ENCODE data around the gene TLR6. TPM values are rescaled to one million over a fixed set of nuclear protein-coding genes. Genes with fewer than 3 reads are reported as not detected.

The TLR6 gene
- total RNA-seq, 1 experiment from 2014 or later, result 0.68 TPM

DNA sequence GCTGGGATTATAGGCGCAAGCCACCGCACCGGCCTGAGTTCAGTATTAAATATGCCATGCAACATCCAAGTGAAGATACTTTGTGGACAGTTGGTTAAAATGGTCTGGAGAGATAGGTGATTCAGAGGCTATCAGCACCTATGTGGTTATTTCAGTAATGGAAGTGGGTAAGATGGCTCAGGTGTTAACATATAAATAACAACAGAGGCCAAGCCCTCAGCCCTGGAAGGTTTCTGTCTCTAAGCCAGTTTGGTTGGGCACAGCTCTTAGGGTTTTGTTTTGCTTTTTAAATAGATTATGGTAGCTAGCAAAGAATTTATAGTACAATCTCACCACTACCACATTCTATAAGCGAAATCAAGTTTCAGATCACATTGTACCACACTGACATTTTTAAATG is 27.6 kb upstream of the TLR6 start:
- peaks cover 8% of the 10 kb centered on the region for H3K4me1 Mint-ChIP-seq (ENCODE audit: low read depth, unreplicated experiment)
- TF ChIP-seq, protein P1, sequence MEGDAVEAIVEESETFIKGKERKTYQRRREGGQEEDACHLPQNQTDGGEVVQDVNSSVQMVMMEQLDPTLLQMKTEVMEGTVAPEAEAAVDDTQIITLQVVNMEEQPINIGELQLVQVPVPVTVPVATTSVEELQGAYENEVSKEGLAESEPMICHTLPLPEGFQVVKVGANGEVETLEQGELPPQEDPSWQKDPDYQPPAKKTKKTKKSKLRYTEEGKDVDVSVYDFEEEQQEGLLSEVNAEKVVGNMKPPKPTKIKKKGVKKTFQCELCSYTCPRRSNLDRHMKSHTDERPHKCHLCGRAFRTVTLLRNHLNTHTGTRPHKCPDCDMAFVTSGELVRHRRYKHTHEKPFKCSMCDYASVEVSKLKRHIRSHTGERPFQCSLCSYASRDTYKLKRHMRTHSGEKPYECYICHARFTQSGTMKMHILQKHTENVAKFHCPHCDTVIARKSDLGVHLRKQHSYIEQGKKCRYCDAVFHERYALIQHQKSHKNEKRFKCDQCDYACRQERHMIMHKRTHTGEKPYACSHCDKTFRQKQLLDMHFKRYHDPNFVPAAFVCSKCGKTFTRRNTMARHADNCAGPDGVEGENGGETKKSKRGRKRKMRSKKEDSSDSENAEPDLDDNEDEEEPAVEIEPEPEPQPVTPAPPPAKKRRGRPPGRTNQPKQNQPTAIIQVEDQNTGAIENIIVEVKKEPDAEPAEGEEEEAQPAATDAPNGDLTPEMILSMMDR (IDR thresholded peaks at IDR 0.05; ENCODE audit: unreplicated experiment), result no peak
- BruUV-seq (replicated peaks), result no TSS peak
- H3K4me3 Mint-ChIP-seq (ENCODE audit: low read depth, unreplicated experiment), result no peak overlapping the region
- H3K27ac Mint-ChIP-seq (ENCODE audit: unreplicated experiment), result no peak overlapping the region
- intact Hi-C loops (cut with micrococcal nuclease; ENCODE audit: unreplicated experiment), result no loop called here
- no peak for DNase-seq
- no peaks in the 10 kb centered on the region for H3K9me3 Mint-ChIP-seq (ENCODE audit: low read depth, unreplicated experiment)
- CTCF ChIA-PET, result no interaction called here
- peaks cover 2% of the 10 kb centered on the region for H3K36me3 Mint-ChIP-seq (ENCODE audit: insufficient read depth, unreplicated experiment)
- no peaks in the 10 kb centered on the region for H3K27me3 Mint-ChIP-seq (ENCODE audit: unreplicated experiment)

GRCh38 chr4:38876636-38877035 is 20.0 kb upstream of the TLR6 start:
- H3K4me1 Mint-ChIP-seq (ENCODE audit: low read depth, unreplicated experiment), result peaks cover 10% of the 10 kb centered on the region
- intact Hi-C loops (cut with micrococcal nuclease; ENCODE audit: unreplicated experiment), result no loop called here
- H3K27ac Mint-ChIP-seq (ENCODE audit: unreplicated experiment), result no peak overlapping the region
- H3K36me3 Mint-ChIP-seq (ENCODE audit: insufficient read depth, unreplicated experiment), result no peaks in the 10 kb centered on the region
- TF ChIP-seq, protein P1 (IDR thresholded peaks at IDR 0.05; ENCODE audit: unreplicated experiment), result no peak
- H3K9me3 Mint-ChIP-seq (ENCODE audit: low read depth, unreplicated experiment), result no peaks in the 10 kb centered on the region
- CTCF ChIA-PET, result no interaction called here
- DNase-seq, result no peak
- no peaks in the 10 kb centered on the region for H3K27me3 Mint-ChIP-seq (ENCODE audit: unreplicated experiment)
- no peak overlapping the region for H3K4me3 Mint-ChIP-seq (ENCODE audit: low read depth, unreplicated experiment)
- BruUV-seq (replicated peaks), result no TSS peak

DNA sequence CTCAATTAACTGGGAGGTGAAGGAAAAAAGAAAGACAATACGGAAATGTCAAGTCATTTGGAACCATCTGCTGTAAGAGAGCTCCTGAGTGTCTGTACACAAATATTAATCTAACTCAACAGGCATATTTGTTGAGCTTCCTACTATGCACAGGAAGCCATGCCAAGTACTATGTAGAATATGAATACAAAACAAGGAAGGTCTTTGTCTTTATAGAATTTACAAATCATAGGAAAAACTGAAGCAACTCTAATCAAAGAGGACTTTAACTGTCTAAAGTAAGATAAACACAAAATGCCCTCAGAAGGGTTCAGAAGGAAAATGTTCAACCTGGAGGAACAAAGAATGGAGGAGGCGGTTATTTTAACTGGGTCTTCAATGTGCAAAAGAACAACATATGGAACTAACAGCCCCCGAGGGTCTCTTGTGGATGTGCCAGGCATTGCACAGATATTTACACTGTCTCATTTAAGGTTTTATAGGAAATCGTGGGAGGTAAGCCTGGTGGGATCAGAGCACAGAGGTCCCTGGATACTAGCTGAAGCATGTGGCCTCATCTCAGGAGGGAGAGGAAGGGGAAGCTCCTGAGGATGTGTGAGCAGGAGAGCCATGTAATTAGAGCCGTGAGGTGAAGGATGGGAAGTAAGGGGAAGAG is 16.8 kb upstream of the TLR6 start:
- CTCF ChIA-PET, result interaction anchor here (1.1 kb wide), 1 partner anchor 20 kb away, joined by 4 read pairs; no protein-coding TSS in a partner anchor
- no peak overlapping the region for H3K27ac Mint-ChIP-seq (ENCODE audit: unreplicated experiment)
- BruUV-seq (replicated peaks), result no TSS peak

DNA sequence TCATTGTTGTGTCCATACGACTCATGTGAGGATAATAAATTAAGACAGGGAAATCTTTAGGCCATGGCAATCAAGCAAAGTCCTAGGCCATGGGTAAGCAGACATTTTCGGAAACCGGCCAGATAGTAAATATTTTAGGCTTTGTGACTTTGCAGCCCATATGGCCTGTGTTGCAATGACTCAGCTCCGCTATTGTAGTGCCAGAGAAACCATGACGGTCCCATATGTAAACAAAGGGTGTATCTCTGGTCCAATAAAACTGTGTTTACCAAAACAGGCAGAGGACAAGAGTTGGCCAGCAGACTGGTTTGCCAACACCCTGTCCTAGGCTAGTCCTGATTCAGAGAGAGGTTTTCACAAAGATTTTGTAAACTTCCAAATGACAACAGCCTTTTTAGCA is 16.0 kb upstream of the TLR6 start:
- intact Hi-C loops (cut with micrococcal nuclease; ENCODE audit: unreplicated experiment), result no loop called here
- CTCF ChIA-PET, result no interaction called here
- no peak for DNase-seq
- Mint-ChIP-seq H3K36me3 (ENCODE audit: insufficient read depth, unreplicated experiment) (peaks cover 14% of the 10 kb centered on the region), H3K27me3 (ENCODE audit: unreplicated experiment) (no peaks in the 10 kb centered on the region), H3K4me1 (ENCODE audit: low read depth, unreplicated experiment) (peaks cover 23% of the 10 kb centered on the region), H3K27ac (ENCODE audit: unreplicated experiment) (no peak overlapping the region), H3K9me3 (ENCODE audit: low read depth, unreplicated experiment) (no peaks in the 10 kb centered on the region), H3K4me3 (ENCODE audit: low read depth, unreplicated experiment) (no peak overlapping the region)
- TF ChIP-seq, protein P1 (IDR thresholded peaks at IDR 0.05; ENCODE audit: unreplicated experiment), result no peak
- no TSS peak for BruUV-seq (replicated peaks)

More for the DNA sequence above, 16.8 kb upstream of the TLR6 start:
- no peaks in the 10 kb centered on the region for H3K9me3 Mint-ChIP-seq (ENCODE audit: low read depth, unreplicated experiment)
- TF ChIP-seq, protein P1 (IDR thresholded peaks at IDR 0.05; ENCODE audit: unreplicated experiment), result no peak
- H3K4me3 Mint-ChIP-seq (ENCODE audit: low read depth, unreplicated experiment), result no peak overlapping the region
- H3K4me1 Mint-ChIP-seq (ENCODE audit: low read depth, unreplicated experiment), result peaks cover 22% of the 10 kb centered on the region
- peaks cover 9% of the 10 kb centered on the region for H3K36me3 Mint-ChIP-seq (ENCODE audit: insufficient read depth, unreplicated experiment)
- H3K27me3 Mint-ChIP-seq (ENCODE audit: unreplicated experiment), result no peaks in the 10 kb centered on the region
- no peak for DNase-seq
- intact Hi-C loops (cut with micrococcal nuclease; ENCODE audit: unreplicated experiment), result no loop called here

Measured in Calu3 (cell line).